CD4-positive, alpha-beta T cell treated with Interleukin-6 at 100 ng/mL for 8 hours (primary cell): Measurements from ENCODE around the gene CYP1A1.
"Not testable (repeated sequence)": the region's sequence is repeated elsewhere in the genome, so short reads cannot be mapped to it uniquely, and the experiment has no call there.

Source experiments
- DNase-seq: peaks from one replicate; pipeline ENCODE4 v3.0.0-alpha.2; 2020; ENCODE audit warnings: mixed read lengths, low spot score

CYP1A1 gene

GRCh38 chr15:74738239-74738638, 12.9 kb upstream of the CYP1A1 start:
- not testable (repeated sequence) for DNase-seq

DNA sequence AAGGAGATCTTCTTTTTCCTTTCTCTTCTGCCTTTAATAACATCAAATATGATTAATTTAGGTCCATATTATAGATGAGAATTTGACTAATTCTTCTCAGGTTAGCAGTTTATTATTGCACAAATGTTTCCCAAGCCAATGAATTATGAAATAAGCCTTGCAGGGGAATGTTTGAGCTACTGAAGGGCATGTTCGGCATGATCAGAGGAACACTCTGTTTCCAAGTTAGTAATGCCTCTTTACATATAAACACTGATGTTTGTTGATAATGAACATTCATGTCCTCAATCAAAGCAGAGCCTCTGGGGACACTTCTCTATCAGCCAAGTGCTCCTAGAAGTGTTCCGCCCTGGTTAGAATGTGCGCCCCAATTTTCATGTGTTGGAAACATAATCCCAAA, 10.0 kb upstream of the CYP1A1 start:
- DNase-seq: no peak

GRCh38 chr15:74733269-74733668, 7.9 kb upstream of the CYP1A1 start:
- no peak for DNase-seq

DNA sequence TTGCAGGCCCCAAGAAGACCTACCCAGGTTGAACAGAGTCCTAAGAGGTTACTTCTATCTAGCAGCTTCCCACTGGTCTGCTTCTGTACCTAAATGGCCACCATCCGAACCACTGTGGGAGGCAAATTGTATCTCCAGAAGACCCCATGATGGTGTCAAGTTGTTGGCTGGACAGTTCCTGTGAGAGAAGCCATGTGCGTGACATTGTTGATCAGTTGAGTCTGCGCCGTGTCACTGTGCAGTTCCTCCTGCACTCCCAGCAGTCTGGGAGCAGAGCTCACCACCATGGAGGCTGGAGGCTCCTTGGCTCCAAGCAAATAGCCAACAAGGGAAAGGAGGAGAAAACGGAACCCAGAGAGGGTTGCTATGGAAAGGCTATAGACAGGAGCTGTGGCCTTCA, 7.5 kb upstream of the CYP1A1 start:
- no peak for DNase-seq

DNA sequence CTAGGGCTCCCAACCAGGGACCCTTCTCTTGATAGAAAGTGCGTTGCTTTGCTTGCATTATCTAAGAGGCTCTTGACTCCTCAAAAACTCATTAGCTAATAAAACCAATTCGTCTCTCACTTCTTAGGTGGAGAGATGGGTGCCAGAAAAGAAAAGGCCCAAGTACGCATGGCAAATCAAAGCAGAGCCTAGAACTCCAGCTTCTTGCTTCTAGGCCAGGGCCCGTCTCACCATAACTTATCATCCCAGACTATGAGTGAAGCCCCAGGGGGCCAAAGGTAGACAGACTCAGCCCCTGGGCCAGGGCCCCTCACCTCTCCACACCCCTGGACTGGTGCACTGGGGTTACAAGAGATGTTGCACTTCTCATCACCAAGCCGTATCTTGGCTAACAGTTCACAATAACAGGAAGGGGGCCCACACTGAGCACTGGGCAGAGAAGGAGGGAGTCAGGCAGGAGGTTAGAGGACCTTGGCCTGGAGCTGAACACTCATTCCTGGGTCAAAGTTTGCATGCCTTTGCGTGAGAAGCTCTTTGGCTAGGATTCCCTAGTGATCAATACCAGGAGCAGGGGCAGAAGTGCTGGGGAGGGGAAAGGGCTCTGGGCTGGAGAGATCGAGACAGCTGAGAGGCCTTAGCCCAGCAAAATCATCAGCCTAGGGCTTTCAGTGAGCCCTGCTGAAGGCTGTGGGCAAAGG, 5.4 kb upstream of the CYP1A1 start:
- DNase-seq: no peak

DNA sequence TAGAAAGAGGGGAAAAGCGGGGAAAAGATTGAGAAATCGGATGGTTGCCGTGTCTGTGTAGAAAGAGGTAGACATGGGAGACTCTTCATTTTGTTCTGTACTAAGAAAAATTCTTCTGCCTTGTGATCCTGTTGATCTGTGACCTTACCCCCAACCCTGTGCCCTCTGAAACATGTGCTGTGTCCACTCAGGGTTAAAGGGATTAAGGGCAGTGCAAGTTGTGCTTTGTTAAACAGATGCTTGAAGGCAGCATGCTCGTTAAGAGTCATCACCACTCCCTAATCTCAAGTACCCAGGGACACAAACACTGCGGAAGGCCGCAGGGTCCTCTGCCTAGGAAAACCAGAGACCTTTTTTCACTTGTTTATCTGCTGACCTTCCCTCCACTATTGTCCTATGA, 4.0 kb upstream of the CYP1A1 start:
- DNase-seq: not testable (repeated sequence)

- not testable (repeated sequence) for DNase-seq
Observed at GRCh38 chr15:74728699-74729098, 3.4 kb upstream of the CYP1A1 start.

- DNase-seq: no peak
Observed at GRCh38 chr15:74727727-74728126, 2.4 kb upstream of the CYP1A1 start.

DNA sequence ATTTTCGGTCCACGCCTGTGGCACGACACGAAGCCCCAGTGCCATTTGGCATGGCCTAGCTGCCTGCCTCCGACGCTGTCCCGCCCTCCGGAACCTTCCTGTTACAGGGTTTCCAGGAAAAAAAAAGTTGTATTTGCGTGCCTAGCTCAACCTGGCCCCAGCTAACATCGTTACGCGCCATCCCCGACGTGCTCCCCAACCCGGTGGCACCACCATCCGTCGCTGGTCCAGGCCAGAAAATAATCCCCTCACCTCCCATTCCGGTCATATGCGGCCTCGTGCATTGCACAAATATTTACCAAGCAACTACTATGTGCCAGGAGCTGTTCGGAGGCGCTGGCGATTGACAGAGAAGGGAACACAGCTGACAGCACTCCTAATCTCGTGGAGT, 1.4 kb upstream of the CYP1A1 start:
- no peak for DNase-seq

DNA sequence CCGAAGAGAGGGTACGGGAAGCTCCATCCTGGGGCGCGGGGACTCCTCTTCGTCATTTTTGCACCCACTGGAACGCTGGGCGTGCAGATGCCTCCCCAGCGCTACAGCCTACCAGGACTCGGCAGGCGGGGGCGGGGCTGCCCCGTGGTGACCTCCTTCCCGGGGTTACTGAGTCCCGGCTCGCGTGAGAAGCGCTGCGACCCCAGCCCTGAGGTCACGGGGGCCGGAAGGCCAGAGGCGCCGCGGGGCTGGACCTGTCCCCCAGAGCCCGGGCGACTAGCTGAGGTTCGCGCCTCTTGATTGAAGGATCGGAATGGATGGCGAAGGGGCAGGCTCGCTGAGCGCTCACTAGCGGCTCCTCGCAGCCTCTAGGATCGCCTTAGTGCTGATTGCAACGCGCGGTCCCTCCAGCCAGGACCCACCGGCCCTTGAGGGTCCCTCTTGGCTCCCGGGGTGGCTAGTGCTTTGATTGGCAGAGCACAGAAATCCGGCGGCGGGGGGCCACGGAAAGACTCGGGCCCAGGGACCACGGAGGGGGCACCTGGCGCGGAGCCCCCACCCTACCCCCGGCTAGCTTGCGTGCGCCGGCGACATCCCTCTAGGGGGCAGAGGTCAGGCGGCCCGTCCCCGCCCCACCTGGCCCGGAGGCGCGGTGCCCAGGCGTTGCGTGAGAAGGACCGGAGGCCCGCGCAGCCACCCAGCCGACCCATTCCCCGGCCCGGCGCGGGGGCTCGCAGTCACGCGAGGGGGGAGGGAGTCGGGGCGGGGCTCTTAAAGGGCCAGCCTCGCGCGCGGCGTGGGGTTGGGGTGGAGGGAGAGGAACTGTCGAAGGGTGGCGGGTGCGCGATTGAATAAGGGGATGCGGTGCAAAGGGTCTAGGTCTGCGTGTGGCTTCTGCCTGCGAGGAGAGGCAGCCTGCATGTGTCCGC, 781 bp upstream of the CYP1A1 start:
- peak; percentile 27 for DNase-seq

DNA sequence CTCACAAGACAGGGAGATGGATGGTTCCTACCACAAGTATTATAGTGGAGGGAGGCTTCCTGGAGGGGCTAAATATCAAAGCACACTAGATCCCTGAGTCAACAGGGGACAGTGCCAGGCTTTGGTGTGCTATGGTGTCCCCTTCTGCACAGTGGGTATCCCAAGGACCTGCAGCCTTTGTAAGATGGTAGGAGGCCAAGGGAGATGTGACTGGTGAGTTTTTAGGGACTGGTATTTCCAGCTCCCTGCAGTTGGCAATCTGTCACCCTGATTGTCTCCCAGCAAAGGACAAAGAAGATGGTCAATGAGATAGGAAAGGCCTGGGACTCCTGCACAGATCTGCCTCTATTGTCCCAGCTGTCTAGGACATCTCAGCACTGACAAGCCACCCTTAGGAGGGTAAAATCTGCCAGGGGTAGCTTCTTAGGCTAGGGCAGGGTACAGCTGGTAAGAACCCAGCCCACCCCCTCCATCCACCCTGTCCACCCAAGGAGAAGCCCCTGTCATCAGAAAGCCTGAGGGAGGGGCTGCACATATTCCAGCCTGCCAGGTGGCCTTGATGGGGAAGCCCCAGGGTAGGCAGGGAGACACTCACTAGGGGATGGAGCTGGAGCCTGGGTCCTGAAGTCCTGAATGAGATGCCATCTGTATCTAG, 631 bp downstream of the CYP1A1 start:
- DNase-seq: no peak

GRCh38 chr15:74723754-74724334, 1.5 kb downstream of the CYP1A1 start:
- DNase-seq: peak; percentile 5

- DNase-seq: no peak
Observed at GRCh38 chr15:74723187-74723586, 2.1 kb downstream of the CYP1A1 start.

DNA sequence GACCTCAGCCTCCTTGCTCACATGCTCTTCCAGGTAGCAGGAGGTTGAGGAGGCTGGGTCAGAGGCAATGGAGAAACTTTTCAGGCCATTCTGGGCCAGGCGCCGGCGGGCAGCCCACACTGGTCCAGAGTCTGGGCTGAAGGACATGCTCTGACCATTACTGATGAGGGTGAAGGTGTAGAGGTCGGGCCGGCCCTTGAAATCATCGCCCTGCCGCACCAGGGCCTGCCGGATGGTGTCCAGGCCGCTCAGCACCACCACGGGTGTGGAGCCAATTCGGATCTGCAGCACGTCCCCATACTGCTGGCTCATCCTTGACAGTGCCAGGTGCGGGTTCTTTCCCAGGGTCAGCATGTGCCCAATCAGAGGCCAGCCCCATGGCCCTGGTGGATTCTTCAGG, 2.7 kb downstream of the CYP1A1 start:
- DNase-seq: no peak

DNA sequence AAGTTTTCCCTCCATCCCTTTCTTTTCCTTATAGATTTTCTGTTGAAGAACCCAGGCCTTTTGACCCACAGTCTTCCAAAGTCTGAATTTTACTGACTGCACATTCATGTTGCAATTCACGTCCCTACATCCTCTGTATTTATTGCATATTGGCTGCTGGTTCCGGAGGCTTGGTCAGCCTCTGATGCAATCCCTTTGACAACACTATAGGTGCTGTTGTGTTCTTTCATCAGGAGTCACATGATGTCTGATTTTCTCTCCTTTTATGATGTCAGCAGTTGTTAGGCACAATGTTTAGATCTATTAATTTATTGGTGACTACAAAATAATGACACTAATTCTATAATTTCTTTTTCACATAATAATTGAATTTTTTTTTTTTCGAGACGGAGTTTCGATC, 8.7 kb downstream of the CYP1A1 start:
- no peak for DNase-seq

- DNase-seq: no peak
Observed at GRCh38 chr15:74712311-74712710, 13.0 kb downstream of the CYP1A1 start.

- DNase-seq: no peak
Observed at GRCh38 chr15:74710319-74711094, 14.8 kb downstream of the CYP1A1 start.

DNA sequence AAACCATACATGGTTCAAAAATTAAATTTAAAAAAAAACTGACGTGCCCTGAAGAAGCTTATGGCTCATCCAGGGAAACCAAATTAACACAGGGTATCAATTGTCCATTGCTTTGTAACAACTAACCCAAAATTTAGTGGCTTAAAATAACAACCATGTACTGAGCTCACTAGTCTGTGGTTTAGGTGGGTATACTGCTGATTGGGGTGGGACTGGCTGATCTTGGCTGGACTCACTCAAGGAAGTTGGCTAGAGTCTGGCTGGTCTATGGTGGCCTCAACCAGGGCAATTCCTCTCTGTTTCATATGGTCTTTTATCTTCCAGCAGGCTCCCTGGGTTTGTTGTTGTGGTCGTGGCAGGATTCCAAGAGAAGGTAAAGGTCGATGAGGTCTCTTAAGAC, 15.4 kb downstream of the CYP1A1 start:
- DNase-seq: no peak

DNA sequence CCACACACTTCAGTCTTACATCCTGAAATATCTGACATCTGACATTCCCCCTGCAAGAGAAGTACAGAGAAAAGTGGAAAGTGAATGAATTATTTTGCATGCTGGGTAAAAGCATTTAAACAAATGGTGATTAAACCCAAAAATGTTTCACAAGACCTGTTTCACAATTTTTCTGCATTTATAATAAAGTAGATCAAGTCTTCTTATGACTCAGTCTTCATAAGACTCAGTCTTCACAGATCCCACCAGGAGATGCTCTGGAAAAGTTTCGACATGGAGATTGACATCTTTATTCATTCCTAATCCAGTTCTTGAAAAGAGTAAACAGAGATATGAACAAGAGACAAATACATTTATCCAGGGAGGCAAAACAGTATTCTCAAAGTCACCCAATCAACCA, 16.3 kb downstream of the CYP1A1 start:
- no peak for DNase-seq

DNA sequence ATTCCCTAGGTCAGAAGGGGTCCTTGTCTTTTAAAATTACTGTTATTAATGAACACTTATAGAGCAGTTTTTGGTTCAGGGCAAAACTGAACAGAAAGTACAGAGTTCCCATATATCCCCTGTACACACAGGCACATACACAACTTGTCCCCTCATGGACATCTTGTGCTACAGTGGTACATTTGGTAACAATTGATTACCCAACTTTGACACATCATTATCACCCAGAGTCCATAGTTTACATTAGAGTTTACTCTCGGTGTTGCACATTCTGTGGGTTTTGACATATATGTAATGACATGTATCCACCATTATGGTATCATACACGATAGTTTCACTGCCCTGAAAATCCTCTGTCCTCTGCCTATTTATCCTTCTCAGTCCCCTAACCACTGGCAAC, 28.5 kb downstream of the CYP1A1 start:
- DNase-seq: no peak

DNA sequence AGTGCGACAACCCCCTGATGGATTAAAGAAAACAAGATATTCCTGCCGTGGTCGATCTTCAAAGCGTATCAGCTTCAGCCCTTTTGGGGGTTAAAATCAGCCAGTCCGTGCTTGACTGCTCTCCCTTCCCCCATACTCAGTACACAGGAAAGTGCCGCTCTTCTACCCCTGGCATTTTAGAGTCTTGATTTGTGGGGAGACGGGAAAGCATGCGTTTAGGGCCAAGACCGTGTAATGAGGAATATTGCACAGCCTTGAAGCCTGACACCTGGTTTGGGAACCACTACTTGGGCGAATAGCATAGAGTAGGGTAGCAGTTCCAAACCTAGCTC, 29.0 kb downstream of the CYP1A1 start:
- no peak for DNase-seq
